GM12878 (cell line): ENCODE data around the gene PRDM9. TPM values are rescaled to one million over a fixed set of nuclear protein-coding genes. Genes with fewer than 3 reads are reported as not detected.

Source experiments
- ATAC-seq: fragments of 200-7000 bp; cut with Tn5 transposase; 3 replicates; pipeline ENCODE4 v1.9.1; 2020; ENCODE audit warnings: mild to moderate bottlenecking, moderate library complexity
- BruUV-seq: library from RNA; stranded (reverse); fragments of 400-500 nt; replicated peaks from 2 replicates; lab custom pipeline; 2021; lab: Mats Ljungman, UMichigan
- CTCF ChIA-PET: fragments of 300-600 bp; sonication (Branson Sonifier 250); formaldehyde crosslinking; extraction: SDS; loops from one replicate; lab custom pipeline; 2021; ENCODE audit warnings: inconsistent platforms; lab: Yijun Ruan, JAX
- POLR2A ChIA-PET: fragments of 350-600 bp; formaldehyde crosslinking; extraction: SDS; loops from one replicate; lab custom pipeline; 2021; ENCODE audit warnings: inconsistent platforms; lab: Charles Lee
- RAD21 ChIA-PET: fragments of 300-600 bp; sonication (Branson Sonifier 250); formaldehyde crosslinking; loops from one replicate; lab custom pipeline; 2023; ENCODE audit warnings: antibody characterized with exemption; ENCODE audit not compliant: unreplicated experiment; lab: Charles Lee
- SMC1A ChIA-PET: fragments of 300-600 bp; sonication (Branson Sonifier 250); formaldehyde crosslinking; loops from one replicate; lab custom pipeline; 2023; ENCODE audit not compliant: unreplicated experiment, uncharacterized antibody; lab: Charles Lee
- DNase-seq: peaks from one replicate; pipeline ENCODE4 v3.0.0-alpha.2; 2011; ENCODE audit warnings: low read depth, low spot score
- FAIRE-seq: peaks from 3 replicates; lab custom pipeline; 2011; peaks lifted over from hg19 to GRCh38; lab: Jason Lieb, UNC
- H2AFZ ChIP-seq: 2 replicates; pipeline ENCODE4 v1.6.0; 2011; ENCODE audit warnings: low read depth, low read length, control low read depth; ENCODE audit not compliant: control insufficient read depth
- H3K27ac ChIP-seq: 2 replicates; pipeline ENCODE4 v1.5.1; 2011; ENCODE audit warnings: control low read depth; ENCODE audit not compliant: control insufficient read depth, insufficient read depth
- H3K27me3 ChIP-seq, 2 experiments: replicated peaks in 1 of 2; 2 replicates each; pipeline versions ENCODE4 v1.6.0 to v1.6.1; 2011; ENCODE audit warnings: low read length in 1 of 2; ENCODE audit not compliant: control insufficient read depth in 2 of 2, insufficient read depth in 2 of 2
- H3K36me3 ChIP-seq, 2 experiments: 2 replicates each; pipeline ENCODE4 v1.5.1; 2011; ENCODE audit warnings: low read length in 1 of 2; ENCODE audit not compliant: control insufficient read depth in 2 of 2, insufficient read depth in 2 of 2
- H3K4me1 ChIP-seq: 2 replicates; pipeline ENCODE4 v1.6.1; 2011; ENCODE audit warnings: mild to moderate bottlenecking, low read length, moderate library complexity, mixed read lengths; ENCODE audit not compliant: control insufficient read depth, insufficient read depth
- H3K4me2 ChIP-seq: 2 replicates; pipeline ENCODE4 v1.6.0; 2011; ENCODE audit warnings: control low read depth; ENCODE audit not compliant: control insufficient read depth, insufficient read depth
- H3K4me3 ChIP-seq: fragments of 200-600 bp; sonication (generic); 2 replicates; pipeline ENCODE4 v1.5.1; 2016
- H3K79me2 ChIP-seq: 2 replicates; pipeline ENCODE4 v1.6.0; 2011; ENCODE audit warnings: low read length; ENCODE audit not compliant: control insufficient read depth, insufficient read depth
- H3K9ac ChIP-seq: 2 replicates; pipeline ENCODE4 v1.8.0; 2011; ENCODE audit warnings: low read length, control low read depth, mixed read lengths; ENCODE audit not compliant: control insufficient read depth, insufficient read depth
- H3K9me3 ChIP-seq: replicated peaks from 3 replicates; pipeline ENCODE4 v1.5.1; 2011; ENCODE audit warnings: mild to moderate bottlenecking, low read length; ENCODE audit not compliant: control insufficient read depth, insufficient read depth
- H4K20me1 ChIP-seq: 2 replicates; pipeline ENCODE4 v1.6.0; 2011; ENCODE audit not compliant: control insufficient read depth, insufficient read depth
- ATF2 ChIP-seq: IDR thresholded peaks from 2 replicates; pipeline ENCODE4 v1.6.1; 2012; ENCODE audit warnings: low read length, inconsistent platforms
- CBX5 ChIP-seq: sonication (generic); IDR thresholded peaks from 2 replicates; pipeline ENCODE4 v1.6.1; 2016; ENCODE audit warnings: low read depth, moderate library complexity, mild to moderate bottlenecking, inconsistent platforms
- CEBPZ ChIP-seq: fragments of 150-350 bp; IDR thresholded peaks from 2 replicates; pipeline ENCODE4 v1.6.1; 2016; ENCODE audit warnings: low read depth, low read length
- MEF2A ChIP-seq: IDR thresholded peaks from 2 replicates; pipeline ENCODE4 v1.6.1; 2011; ENCODE audit warnings: low read depth, mild to moderate bottlenecking, low read length, moderate library complexity; ENCODE audit not compliant: insufficient read depth
- SPI1 ChIP-seq: IDR thresholded peaks from 2 replicates; pipeline ENCODE4 v1.6.1; 2011; ENCODE audit warnings: low read depth, mild to moderate bottlenecking, low read length, moderate library complexity, borderline replicate concordance; ENCODE audit not compliant: insufficient read depth
- TAF1 ChIP-seq: IDR thresholded peaks from 2 replicates; pipeline ENCODE4 v1.6.1; 2011; ENCODE audit warnings: mild to moderate bottlenecking, low read depth, low read length, borderline replicate concordance
- ZBTB33 ChIP-seq: fragments of 450-650 bp; IDR thresholded peaks from 2 replicates; pipeline ENCODE4 v1.6.1; 2017; ENCODE audit warnings: mild to moderate bottlenecking
- WGBS: methylation state at CpG from one replicate; pipeline ENCODE4 v1.1.6; 2016; ENCODE audit warnings: low lambda C conversion rate; ENCODE audit not compliant: insufficient replicate concordance, insufficient coverage; ENCODE audit errors: missing lambda C conversion rate; 5-methylcytosine and 5-hydroxymethylcytosine counted together
- in situ Hi-C: fragments of 300-500 bp; cut with MboI; formaldehyde crosslinking; loops from 9 replicates; pipeline ENCODE4 v1.14.3; 2018; ENCODE audit warnings: mixed read lengths
- intact Hi-C: fragments of 100-400 bp; cut with micrococcal nuclease; formaldehyde crosslinking; loops from one replicate; pipeline ENCODE4 v1.14.2; 2022; ENCODE audit not compliant: unreplicated experiment
- polyA plus RNA-seq, 11 experiments: library from polyadenylated mRNA; depleted of rRNA in 4 of 11; unstranded in 6 of 11; stranded (reverse) in 5 of 11; fragments of >200 nt; fragmentation: Nextera tagmentation in 4 of 11; fragmentation: Illumina TruSeq in 1 of 11; extraction: Ambion mirVana in 4 of 11; extraction: Trizol in 1 of 11; gene quantifications; 1 replicate in 1 of 11; 2 replicates in 10 of 11; pipeline versions ENCODE4 v1.2.1 to v1.2.3, GENCODE V29; 2011 to 2016; ENCODE audit warnings: inconsistent platforms in 2 of 11, missing spikeins in 2 of 11, low read depth in 1 of 11
- total RNA-seq, 4 experiments: library from RNA; depleted of rRNA in 3 of 4; stranded (reverse); fragments of >200 nt in 3 of 4; fragmentation: Illumina TruSeq in 1 of 4; extraction: Trizol in 1 of 4; gene quantifications; 2 replicates each; pipeline versions ENCODE4 v1.2.1 to v1.2.3, GENCODE V29; 2013 to 2021
- TF ChIP-seq, protein P1 (sequence below): fragments of 450-650 bp; IDR thresholded peaks from 2 replicates; pipeline ENCODE4 v1.6.1; 2017; ENCODE audit warnings: low read depth, mild to moderate bottlenecking, moderate library complexity
- TF ChIP-seq, protein P2 (sequence below): IDR thresholded peaks from 2 replicates; pipeline ENCODE4 v1.6.1; 2011; ENCODE audit warnings: low read depth, low read length, improper control_type of control experiment, borderline replicate concordance

Gene PRDM9
- total and polyA plus RNA-seq, 10 of the 15 experiments (the other 5 are each of a cell fraction or from before 2014, with no cell fraction given), result not detected

DNA sequence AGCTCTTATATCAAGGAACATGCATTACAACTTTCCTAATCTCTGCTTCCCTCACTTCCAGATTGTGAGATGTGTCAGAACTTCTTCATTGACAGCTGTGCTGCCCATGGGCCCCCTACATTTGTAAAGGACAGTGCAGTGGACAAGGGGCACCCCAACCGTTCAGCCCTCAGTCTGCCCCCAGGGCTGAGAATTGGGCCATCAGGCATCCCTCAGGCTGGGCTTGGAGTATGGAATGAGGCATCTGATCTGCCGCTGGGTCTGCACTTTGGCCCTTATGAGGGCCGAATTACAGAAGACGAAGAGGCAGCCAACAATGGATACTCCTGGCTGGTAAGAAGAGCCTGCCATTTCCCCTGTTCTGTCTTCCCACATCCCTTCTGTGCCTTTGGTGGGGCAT is 15.1 kb downstream of the PRDM9 start:
- CTCF ChIA-PET, result no interaction called here
- no peak for TF ChIP-seq CBX5
- TF ChIP-seq TAF1, result no peak
- TF ChIP-seq ZBTB33, result no peak
- TF ChIP-seq CEBPZ, result no peak
- TF ChIP-seq, protein P1, sequence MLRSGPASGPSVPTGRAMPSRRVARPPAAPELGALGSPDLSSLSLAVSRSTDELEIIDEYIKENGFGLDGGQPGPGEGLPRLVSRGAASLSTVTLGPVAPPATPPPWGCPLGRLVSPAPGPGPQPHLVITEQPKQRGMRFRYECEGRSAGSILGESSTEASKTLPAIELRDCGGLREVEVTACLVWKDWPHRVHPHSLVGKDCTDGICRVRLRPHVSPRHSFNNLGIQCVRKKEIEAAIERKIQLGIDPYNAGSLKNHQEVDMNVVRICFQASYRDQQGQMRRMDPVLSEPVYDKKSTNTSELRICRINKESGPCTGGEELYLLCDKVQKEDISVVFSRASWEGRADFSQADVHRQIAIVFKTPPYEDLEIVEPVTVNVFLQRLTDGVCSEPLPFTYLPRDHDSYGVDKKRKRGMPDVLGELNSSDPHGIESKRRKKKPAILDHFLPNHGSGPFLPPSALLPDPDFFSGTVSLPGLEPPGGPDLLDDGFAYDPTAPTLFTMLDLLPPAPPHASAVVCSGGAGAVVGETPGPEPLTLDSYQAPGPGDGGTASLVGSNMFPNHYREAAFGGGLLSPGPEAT, result no peak
- no peak for TF ChIP-seq MEF2A
- no peak for TF ChIP-seq SPI1
- TF ChIP-seq, protein P2, sequence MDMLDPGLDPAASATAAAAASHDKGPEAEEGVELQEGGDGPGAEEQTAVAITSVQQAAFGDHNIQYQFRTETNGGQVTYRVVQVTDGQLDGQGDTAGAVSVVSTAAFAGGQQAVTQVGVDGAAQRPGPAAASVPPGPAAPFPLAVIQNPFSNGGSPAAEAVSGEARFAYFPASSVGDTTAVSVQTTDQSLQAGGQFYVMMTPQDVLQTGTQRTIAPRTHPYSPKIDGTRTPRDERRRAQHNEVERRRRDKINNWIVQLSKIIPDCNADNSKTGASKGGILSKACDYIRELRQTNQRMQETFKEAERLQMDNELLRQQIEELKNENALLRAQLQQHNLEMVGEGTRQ, result no peak
- TF ChIP-seq ATF2, result no peak
- TF ChIP-seq, all 136 proteins: peak for 0
- SMC1A ChIA-PET, result interaction anchor here (1.0 kb wide), 1 partner anchor 10 kb away, joined by 3 read pairs; no protein-coding TSS in a partner anchor
- Histone ChIP-seq H3K9ac (no peak overlapping the region), H3K4me1 (no peaks in the 10 kb centered on the region), H2AFZ (no peak overlapping the region), H3K79me2 (no peaks in the 10 kb centered on the region), H3K27me3 (no peaks in the 10 kb centered on the region; a peak in 1 of 4 replicates), H3K27ac (no peak overlapping the region), H3K4me3 (no peak overlapping the region), H3K4me2 (no peak overlapping the region), H3K9me3 (no peaks in the 10 kb centered on the region), H4K20me1 (no peaks in the 10 kb centered on the region), H3K36me3 (no peaks in the 10 kb centered on the region)
- POLR2A ChIA-PET, result no interaction called here
- RAD21 ChIA-PET, result no interaction called here
- DNase-seq, result no peak
- 37% methylated on average over 4 of the region's 4 CpGs for WGBS
- ATAC-seq, result no peak
- intact Hi-C loops (no loop called here), in situ Hi-C loops (no loop called here)
- FAIRE-seq, result no peak
- BruUV-seq, result no TSS peak
